Tibial artery (tissue), 4 donors: ENCODE results near the gene DOCK10.
A peak's percentile ranks its signal among the peaks of the same experiment; 100 is the strongest.

Source experiments
- DNase-seq, 2 donors: peaks; one replicate each; pipeline ENCODE4 v3.0.0-alpha.2; 2019
- H3K27ac ChIP-seq, 2 donors: fragments of 200-600 bp; sonication (generic) in 1 of 2; 1 replicate in 1 of 2; 2 replicates in 1 of 2; pipeline ENCODE4 v1.5.1; 2018 to 2019; ENCODE audit warnings: mild to moderate bottlenecking in 1 of 2
- H3K27me3 ChIP-seq, 2 donors: fragments of 200-600 bp; sonication (generic) in 1 of 2; one replicate each; pipeline versions ENCODE4 v1.5.1 to v1.6.0; 2016 to 2019
- H3K36me3 ChIP-seq, 3 donors: fragments of 200-600 bp; sonication (generic) in 2 of 3; one replicate each; pipeline ENCODE4 v1.5.1; 2016 to 2019; ENCODE audit warnings: mild to moderate bottlenecking in 2 of 3
- H3K4me1 ChIP-seq, 4 donors: fragments of 200-600 bp; sonication (generic) in 2 of 4; 1 replicate in 3 of 4; 2 replicates in 1 of 4; pipeline ENCODE4 v1.5.1; 2016 to 2019
- H3K4me3 ChIP-seq, 2 donors: fragments of 200-600 bp; sonication (generic) in 1 of 2; 1 replicate in 1 of 2; 2 replicates in 1 of 2; pipeline ENCODE4 v1.5.1; 2018 to 2019; ENCODE audit warnings: mild to moderate bottlenecking in 2 of 2
- H3K9me3 ChIP-seq, 3 donors: fragments of 200-600 bp; sonication (generic) in 1 of 3; one replicate each; pipeline ENCODE4 v1.5.1; 2016 to 2019
- intact Hi-C: fragments of 100-400 bp; cut with DNase I; formaldehyde crosslinking; loops from one replicate; pipeline ENCODE4 v1.15.0; 2023; ENCODE audit warnings: low total_unique reads
- TF ChIP-seq, protein P1 (sequence below), 2 experiments: fragments of 200-600 bp in 1 of 2; fragments of 450-650 bp in 1 of 2; IDR thresholded peaks; one replicate each; pipeline ENCODE4 v1.5.1; 2017 to 2019; ENCODE audit warnings: antibody characterized with exemption in 2 of 2, mild to moderate bottlenecking in 1 of 2, moderate library complexity in 1 of 2

Gene DOCK10

DNA sequence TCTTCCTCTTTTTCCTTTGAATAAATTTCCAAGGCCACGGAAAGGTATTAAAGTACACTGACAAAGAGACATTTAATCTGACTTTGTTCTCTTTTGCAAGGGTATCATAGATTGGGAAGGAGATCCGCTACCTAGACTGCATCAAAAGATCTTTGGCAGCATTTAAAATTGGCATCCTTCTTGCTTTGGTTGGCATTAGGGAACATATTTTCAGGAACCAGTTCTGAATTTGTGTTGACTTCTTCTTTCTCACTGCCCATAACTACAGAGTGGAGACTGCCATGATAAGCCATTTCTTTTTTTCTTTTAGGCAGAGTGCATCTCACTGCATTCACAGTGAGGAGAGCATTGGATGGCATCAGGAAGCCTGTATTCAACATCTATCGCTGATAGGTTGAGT lies 83.4 kb downstream of the DOCK10 start:
- Histone ChIP-seq H3K27me3 (no peaks in the 10 kb centered on the region), H3K27ac (peak overlapping the region; percentile 18 to 43), H3K4me3 (no peak overlapping the region), H3K36me3 (no peaks in the 10 kb centered on the region), H3K4me1 (peaks cover 0 to 55% (median 26%) of the 10 kb centered on the region in 4 donors), H3K9me3 (no peaks in the 10 kb centered on the region)
- intact Hi-C loops = no loop called here
- no peak for DNase-seq
- TF ChIP-seq, protein P1, sequence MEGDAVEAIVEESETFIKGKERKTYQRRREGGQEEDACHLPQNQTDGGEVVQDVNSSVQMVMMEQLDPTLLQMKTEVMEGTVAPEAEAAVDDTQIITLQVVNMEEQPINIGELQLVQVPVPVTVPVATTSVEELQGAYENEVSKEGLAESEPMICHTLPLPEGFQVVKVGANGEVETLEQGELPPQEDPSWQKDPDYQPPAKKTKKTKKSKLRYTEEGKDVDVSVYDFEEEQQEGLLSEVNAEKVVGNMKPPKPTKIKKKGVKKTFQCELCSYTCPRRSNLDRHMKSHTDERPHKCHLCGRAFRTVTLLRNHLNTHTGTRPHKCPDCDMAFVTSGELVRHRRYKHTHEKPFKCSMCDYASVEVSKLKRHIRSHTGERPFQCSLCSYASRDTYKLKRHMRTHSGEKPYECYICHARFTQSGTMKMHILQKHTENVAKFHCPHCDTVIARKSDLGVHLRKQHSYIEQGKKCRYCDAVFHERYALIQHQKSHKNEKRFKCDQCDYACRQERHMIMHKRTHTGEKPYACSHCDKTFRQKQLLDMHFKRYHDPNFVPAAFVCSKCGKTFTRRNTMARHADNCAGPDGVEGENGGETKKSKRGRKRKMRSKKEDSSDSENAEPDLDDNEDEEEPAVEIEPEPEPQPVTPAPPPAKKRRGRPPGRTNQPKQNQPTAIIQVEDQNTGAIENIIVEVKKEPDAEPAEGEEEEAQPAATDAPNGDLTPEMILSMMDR (IDR thresholded peaks at IDR 0.05) = no peak

DNA sequence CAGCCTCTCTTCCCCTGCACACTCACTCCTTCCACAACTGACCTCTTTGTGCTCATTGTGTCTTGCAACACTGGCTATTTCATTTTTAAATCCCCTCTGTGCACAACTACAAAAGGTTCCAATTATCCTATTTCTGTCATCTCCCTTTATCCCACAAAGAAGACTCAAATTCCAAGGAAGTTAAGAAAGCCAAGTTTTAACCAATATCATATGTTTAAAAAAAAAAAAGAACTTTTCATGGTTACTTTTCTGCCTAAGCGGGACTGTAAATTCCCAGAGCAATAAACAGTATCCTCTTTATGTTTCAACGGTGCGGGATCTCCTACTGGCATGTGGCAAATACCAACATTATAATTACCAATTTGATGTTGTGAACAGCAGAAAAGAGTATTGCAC lies 83.8 kb downstream of the DOCK10 start:
- no peak for DNase-seq
- H3K4me3 ChIP-seq = no peak overlapping the region

GRCh38 chr2:224957540-224958461 lies 84.5 kb downstream of the DOCK10 start:
- Histone ChIP-seq H3K4me3 (no peak overlapping the region), H3K4me1 (peaks cover 0 to 51% (median 26%) of the 10 kb centered on the region in 4 donors), H3K9me3 (no peaks in the 10 kb centered on the region), H3K36me3 (no peaks in the 10 kb centered on the region), H3K27ac (peak overlapping the region in 1 of 2 donors; percentile 18), H3K27me3 (no peaks in the 10 kb centered on the region)
- TF ChIP-seq, protein P1 (IDR thresholded peaks at IDR 0.05) = no peak
- DNase-seq = no peak
- intact Hi-C loops = no loop called here

More for the DNA sequence above, 83.8 kb downstream of the DOCK10 start:
- Histone ChIP-seq H3K27me3 (no peaks in the 10 kb centered on the region), H3K27ac (peak overlapping the region; percentile 18 to 43), H3K36me3 (no peaks in the 10 kb centered on the region), H3K4me1 (peaks cover 0 to 55% (median 26%) of the 10 kb centered on the region in 4 donors), H3K9me3 (no peaks in the 10 kb centered on the region)
- TF ChIP-seq, protein P1 (IDR thresholded peaks at IDR 0.05) = no peak
- intact Hi-C loops = no loop called here

DNA sequence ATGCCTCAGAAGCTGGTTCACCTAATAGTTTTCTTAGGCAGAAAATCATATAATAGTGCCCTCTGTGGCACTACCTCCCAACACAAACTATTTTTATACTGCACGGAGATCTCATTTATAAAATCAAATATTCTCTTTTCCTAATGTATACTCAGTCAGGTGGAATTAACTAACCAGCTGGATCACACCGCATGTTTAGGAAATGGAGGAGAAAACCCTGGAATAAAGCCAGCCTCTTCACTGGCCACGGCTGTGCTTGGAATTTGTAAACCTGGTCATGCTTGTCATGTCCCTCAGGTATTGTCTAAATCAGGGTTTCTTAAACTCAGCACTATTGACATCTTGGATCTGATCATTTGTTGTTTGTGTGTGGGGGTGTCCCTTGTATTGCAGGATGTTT lies 85.6 kb downstream of the DOCK10 start:
- DNase-seq = no peak
- peaks cover 0 to 44% (median 25%) of the 10 kb centered on the region in 4 donors for H3K4me1 ChIP-seq
- intact Hi-C loops = no loop called here
- no peaks in the 10 kb centered on the region for H3K27me3 ChIP-seq
- H3K36me3 ChIP-seq = no peaks in the 10 kb centered on the region
- H3K9me3 ChIP-seq = no peaks in the 10 kb centered on the region
- H3K27ac ChIP-seq = no peak overlapping the region
- TF ChIP-seq, protein P1 (IDR thresholded peaks at IDR 0.05) = no peak
- no peak overlapping the region for H3K4me3 ChIP-seq

GRCh38 chr2:224954980-224955379 lies 87.3 kb downstream of the DOCK10 start:
- Histone ChIP-seq H3K36me3 (no peaks in the 10 kb centered on the region), H3K27me3 (no peaks in the 10 kb centered on the region), H3K4me3 (no peak overlapping the region), H3K4me1 (peaks cover 0 to 39% (median 23%) of the 10 kb centered on the region in 4 donors), H3K27ac (no peak overlapping the region), H3K9me3 (no peaks in the 10 kb centered on the region)
- intact Hi-C loops = no loop called here
- TF ChIP-seq, protein P1 (IDR thresholded peaks at IDR 0.05) = no peak
- no peak for DNase-seq
